Smooth muscle cell (in vitro differentiated cells): ENCODE data around the gene GALT. TPM values are rescaled to one million over a fixed set of nuclear protein-coding genes. Genes with fewer than 3 reads are reported as not detected.
A peak's percentile ranks its signal among the peaks of the same experiment; 100 is the strongest.

Experiments used
- DNase-seq: peaks from one replicate; lab custom pipeline; 2025; ENCODE audit not compliant: unreplicated experiment; lab: John Stamatoyannopoulos, UW
- H2AFZ ChIP-seq: fragments of 200-600 bp; sonication (generic); 2 replicates; pipeline ENCODE4 v1.6.0; 2016; ENCODE audit warnings: antibody characterized with exemption, low read depth, mild to moderate bottlenecking
- H3F3A ChIP-seq: fragments of 200-600 bp; sonication (generic); 2 replicates; pipeline ENCODE4 v1.6.0; 2017; ENCODE audit warnings: antibody characterized with exemption, low read depth
- H3K27ac ChIP-seq: fragments of 200-600 bp; sonication (generic); 2 replicates; pipeline ENCODE4 v1.5.1; 2016; ENCODE audit warnings: low read depth, mild to moderate bottlenecking
- H3K27me3 ChIP-seq: fragments of 200-600 bp; sonication (generic); 2 replicates; pipeline ENCODE4 v1.6.1; 2016; ENCODE audit warnings: low read depth, mild to moderate bottlenecking
- H3K36me3 ChIP-seq: fragments of 200-600 bp; sonication (generic); 2 replicates; pipeline ENCODE4 v1.5.1; 2016; ENCODE audit warnings: low read depth
- H3K4me1 ChIP-seq: fragments of 200-600 bp; sonication (generic); 2 replicates; pipeline ENCODE4 v1.5.1; 2016; ENCODE audit warnings: low read depth
- H3K4me2 ChIP-seq: fragments of 200-600 bp; sonication (generic); 2 replicates; pipeline ENCODE4 v1.6.0; 2016; ENCODE audit warnings: mild to moderate bottlenecking
- H3K4me3 ChIP-seq: fragments of 200-600 bp; sonication (generic); 2 replicates; pipeline ENCODE4 v1.5.1; 2016; ENCODE audit warnings: mild to moderate bottlenecking
- H3K79me2 ChIP-seq: fragments of 200-600 bp; sonication (generic); 2 replicates; pipeline ENCODE4 v1.6.0; 2016; ENCODE audit warnings: low read depth, mild to moderate bottlenecking
- H3K9ac ChIP-seq: fragments of 200-600 bp; sonication (generic); 2 replicates; pipeline ENCODE4 v1.6.0; 2016; ENCODE audit warnings: low read depth
- H3K9me3 ChIP-seq: fragments of 200-600 bp; sonication (generic); replicated peaks from 2 replicates; pipeline ENCODE4 v1.5.1; 2016; ENCODE audit warnings: low read depth
- H4K20me1 ChIP-seq: fragments of 200-600 bp; sonication (generic); 2 replicates; pipeline ENCODE4 v1.6.0; 2016; ENCODE audit warnings: low read depth
- WGBS: methylation state at CpG from one replicate; pipeline ENCODE4 v1.1.7; 2016; ENCODE audit warnings: low lambda C conversion rate; 5-methylcytosine and 5-hydroxymethylcytosine counted together
- polyA plus RNA-seq: library from polyadenylated mRNA; unstranded; fragments of >200 nt; fragmentation: Nextera tagmentation; extraction: Ambion mirVana; gene quantifications from 2 replicates; pipeline ENCODE4 v1.2.1, GENCODE V29; 2016
- total RNA-seq: library from RNA; depleted of rRNA; stranded (reverse); fragments of >200 nt; gene quantifications from 2 replicates; pipeline ENCODE4 v1.2.3, GENCODE V29; 2014
- TF ChIP-seq, protein P1 (sequence below): fragments of 200-600 bp; sonication (generic); IDR thresholded peaks from 2 replicates; pipeline ENCODE4 v1.5.1; 2017; ENCODE audit warnings: borderline replicate concordance, mild to moderate bottlenecking, antibody characterized with exemption; ENCODE audit not compliant: insufficient read depth, poor library complexity, severe bottlenecking

GALT gene
- total and polyA plus RNA-seq, 2 experiments from 2014 or later = 32.9 to 46.4 TPM

DNA sequence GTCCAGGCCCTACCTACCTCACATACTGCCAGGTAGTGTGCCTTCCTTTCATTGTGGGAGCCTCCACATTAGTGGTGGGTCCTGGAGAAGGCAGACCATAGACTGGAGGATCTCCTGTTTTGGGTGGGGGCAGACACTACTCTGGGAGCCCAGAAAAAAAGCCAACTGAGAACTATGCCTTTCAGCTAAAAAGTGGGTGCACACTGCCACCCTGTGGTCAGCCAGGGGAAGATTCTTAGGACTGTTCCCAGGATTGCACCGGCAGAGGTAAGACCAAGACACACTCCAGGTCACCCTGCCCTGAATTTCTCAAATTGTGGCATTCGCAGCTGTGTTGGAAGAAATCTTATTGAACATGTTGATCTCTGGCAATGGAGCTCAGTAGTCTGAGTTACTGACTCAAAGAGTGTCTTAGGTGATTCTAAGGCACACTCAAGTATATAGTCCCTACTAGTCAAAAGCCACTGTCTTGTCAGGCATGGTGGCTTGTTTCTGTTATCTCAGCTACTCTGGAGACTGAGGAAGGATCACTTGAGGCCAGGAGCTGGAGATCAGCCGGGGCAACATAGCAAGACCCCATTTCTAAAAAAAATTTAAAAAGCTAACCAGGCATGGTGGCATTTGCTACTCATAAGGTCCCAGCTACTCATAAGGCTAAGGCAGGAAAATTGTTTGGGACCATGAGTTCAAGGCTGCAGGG, 12.5 kb upstream of the GALT start:
- Histone ChIP-seq H2AFZ (no peak overlapping the region), H3F3A (no peaks in the 10 kb centered on the region), H3K27ac (no peak overlapping the region), H3K4me1 (peaks cover 37% of the 10 kb centered on the region), H3K36me3 (no peaks in the 10 kb centered on the region), H3K9me3 (no peaks in the 10 kb centered on the region), H4K20me1 (no peaks in the 10 kb centered on the region), H3K4me2 (no peak overlapping the region), H3K4me3 (no peak overlapping the region), H3K9ac (no peak overlapping the region), H3K27me3 (peaks cover 33% of the 10 kb centered on the region), H3K79me2 (peaks cover 10% of the 10 kb centered on the region)
- WGBS = 34% methylated on average over 3 of the region's 3 CpGs
- TF ChIP-seq, protein P1, sequence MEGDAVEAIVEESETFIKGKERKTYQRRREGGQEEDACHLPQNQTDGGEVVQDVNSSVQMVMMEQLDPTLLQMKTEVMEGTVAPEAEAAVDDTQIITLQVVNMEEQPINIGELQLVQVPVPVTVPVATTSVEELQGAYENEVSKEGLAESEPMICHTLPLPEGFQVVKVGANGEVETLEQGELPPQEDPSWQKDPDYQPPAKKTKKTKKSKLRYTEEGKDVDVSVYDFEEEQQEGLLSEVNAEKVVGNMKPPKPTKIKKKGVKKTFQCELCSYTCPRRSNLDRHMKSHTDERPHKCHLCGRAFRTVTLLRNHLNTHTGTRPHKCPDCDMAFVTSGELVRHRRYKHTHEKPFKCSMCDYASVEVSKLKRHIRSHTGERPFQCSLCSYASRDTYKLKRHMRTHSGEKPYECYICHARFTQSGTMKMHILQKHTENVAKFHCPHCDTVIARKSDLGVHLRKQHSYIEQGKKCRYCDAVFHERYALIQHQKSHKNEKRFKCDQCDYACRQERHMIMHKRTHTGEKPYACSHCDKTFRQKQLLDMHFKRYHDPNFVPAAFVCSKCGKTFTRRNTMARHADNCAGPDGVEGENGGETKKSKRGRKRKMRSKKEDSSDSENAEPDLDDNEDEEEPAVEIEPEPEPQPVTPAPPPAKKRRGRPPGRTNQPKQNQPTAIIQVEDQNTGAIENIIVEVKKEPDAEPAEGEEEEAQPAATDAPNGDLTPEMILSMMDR = peak; percentile 83
- no peak for DNase-seq

DNA sequence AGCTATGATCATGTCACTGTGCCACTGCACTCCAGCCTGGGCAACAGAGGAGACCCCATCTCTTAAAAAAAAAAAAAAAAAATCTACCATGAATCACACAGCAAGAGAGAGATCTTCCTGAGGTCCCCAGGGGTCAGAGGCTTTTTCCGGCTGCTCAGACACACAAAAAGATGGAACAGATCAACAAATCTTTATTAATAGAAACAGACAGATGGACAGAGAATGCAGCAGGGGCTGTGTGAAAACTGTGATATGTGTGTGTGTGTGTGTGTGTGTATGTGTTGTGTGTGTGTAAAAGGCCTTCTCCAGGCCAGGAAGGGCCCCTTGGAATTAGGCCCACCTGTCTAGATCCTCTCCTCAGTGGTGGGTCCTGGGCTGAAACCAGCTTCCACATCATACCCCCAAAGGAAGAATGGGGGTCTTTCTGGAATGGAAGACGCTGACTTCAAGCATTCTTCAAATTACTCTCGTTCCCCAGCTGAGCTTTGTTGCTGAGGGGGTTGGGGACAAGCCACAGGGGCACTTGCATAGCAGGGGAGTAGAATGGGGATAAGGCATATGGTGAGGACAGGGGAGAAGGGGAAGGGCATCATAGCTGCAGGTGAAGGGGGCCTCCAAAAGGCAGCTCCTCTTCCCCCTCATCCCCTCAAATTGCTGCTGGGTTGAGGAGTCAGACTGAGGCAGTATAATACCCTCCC, 11.8 kb upstream of the GALT start:
- peaks cover 10% of the 10 kb centered on the region for H3K79me2 ChIP-seq
- no peak overlapping the region for H3K4me3 ChIP-seq
- DNase-seq = no peak
- no peak overlapping the region for H2AFZ ChIP-seq
- H3K9ac ChIP-seq = no peak overlapping the region
- H3K4me2 ChIP-seq = no peak overlapping the region
- TF ChIP-seq, protein P1 = no peak
- H3K27me3 ChIP-seq = peaks cover 26% of the 10 kb centered on the region
- WGBS = 93% methylated on average over 3 of the region's 3 CpGs
- H3K9me3 ChIP-seq = no peaks in the 10 kb centered on the region
- H4K20me1 ChIP-seq = no peaks in the 10 kb centered on the region
- no peak overlapping the region for H3K27ac ChIP-seq
- H3K4me1 ChIP-seq = peaks cover 31% of the 10 kb centered on the region
- no peaks in the 10 kb centered on the region for H3K36me3 ChIP-seq
- H3F3A ChIP-seq = no peaks in the 10 kb centered on the region

DNA sequence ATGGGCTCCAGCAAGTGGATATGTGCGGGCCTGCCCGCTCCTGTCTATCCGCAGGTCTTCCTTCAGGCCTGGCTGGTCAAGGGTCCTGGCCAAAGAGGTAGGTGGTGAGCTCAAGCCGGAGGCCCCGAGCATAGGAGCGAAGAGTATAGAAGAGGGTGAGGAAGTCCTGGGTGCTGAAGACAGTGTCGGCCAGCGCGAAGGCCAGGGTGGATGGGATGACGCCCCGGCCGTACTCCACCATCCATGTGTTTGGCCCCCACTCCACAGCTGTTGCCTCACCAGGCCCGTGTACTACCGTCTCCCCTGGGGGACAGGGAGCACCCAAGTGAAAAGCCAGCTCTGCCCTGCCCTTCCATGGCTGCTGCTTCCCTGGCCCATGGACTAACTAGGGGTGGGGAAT, 10.9 kb upstream of the GALT start:
- TF ChIP-seq, protein P1 = no peak
- Histone ChIP-seq H3K9ac (no peak overlapping the region), H3K27ac (no peak overlapping the region), H4K20me1 (no peaks in the 10 kb centered on the region), H3K9me3 (no peaks in the 10 kb centered on the region), H3K36me3 (no peaks in the 10 kb centered on the region), H3K4me2 (no peak overlapping the region), H3K79me2 (peaks cover 10% of the 10 kb centered on the region), H3K4me3 (no peak overlapping the region), H2AFZ (no peak overlapping the region), H3K27me3 (peaks cover 17% of the 10 kb centered on the region), H3F3A (no peaks in the 10 kb centered on the region), H3K4me1 (peaks cover 29% of the 10 kb centered on the region)
- WGBS = 96% methylated on average over 14 of the region's 14 CpGs
- DNase-seq = no peak
